Mammary epithelial cell (primary cell): Measurements from ENCODE around the gene OGA.

Experiments
- CTCF ChIP-seq, 2 donors: IDR thresholded peaks in 1 of 2; conservative IDR thresholded peaks in 1 of 2; 2 replicates each; pipeline ENCODE4 v1.5.1; 2011 to 2012; ENCODE audit warnings: inconsistent platforms in 2 of 2, low read length in 2 of 2, mild to moderate bottlenecking in 2 of 2, control low read depth in 1 of 2, low read depth in 1 of 2; ENCODE audit not compliant: insufficient read depth in 1 of 2; ENCODE audit errors: extremely low read depth in 1 of 2
- EZH2 ChIP-seq: IDR thresholded peaks from 2 replicates; pipeline ENCODE4 v1.6.1; 2012; ENCODE audit warnings: low read length, inconsistent platforms, borderline replicate concordance

GRCh38 chr10:101841826-101842225, 23.6 kb upstream of the OGA start:
- TF ChIP-seq CTCF (conservative IDR thresholded peaks at IDR 0.05 in 1 of 2, IDR thresholded peaks at IDR 0.05 in 1 of 2; ENCODE audit: extremely low read depth in 1 of 2, insufficient read depth in 1 of 2, low read depth in 1 of 2, low read length in 2 of 2): no peak
- no peak for TF ChIP-seq EZH2
